Loucy (cell line): Measurements from ENCODE around the gene GOLGA7B.
"Not testable (repeated sequence)": the region's sequence is repeated elsewhere in the genome, so short reads cannot be mapped to it uniquely, and the experiment has no call there.

Source experiments
- H2AFZ ChIP-seq: fragments of 200-600 bp; sonication (generic); 2 replicates; pipeline ENCODE4 v1.6.0; 2016; ENCODE audit warnings: antibody characterized with exemption, mild to moderate bottlenecking, low read length, moderate library complexity
- H3F3A ChIP-seq: fragments of 200-600 bp; 2 replicates; pipeline ENCODE4 v1.6.0; 2016; ENCODE audit warnings: antibody characterized with exemption, low read depth, mild to moderate bottlenecking
- H3K27me3 ChIP-seq: fragments of 200-600 bp; sonication (generic); 2 replicates; pipeline ENCODE4 v1.6.1; 2014; ENCODE audit warnings: low read length, mild to moderate bottlenecking; ENCODE audit not compliant: insufficient read depth, poor library complexity, severe bottlenecking
- H3K36me3 ChIP-seq: fragments of 200-600 bp; sonication (generic); 2 replicates; pipeline ENCODE4 v1.6.1; 2016; ENCODE audit warnings: low read length; ENCODE audit not compliant: insufficient read depth
- H3K4me1 ChIP-seq: fragments of 200-600 bp; sonication (generic); 2 replicates; pipeline ENCODE4 v1.5.1; 2014; ENCODE audit warnings: low read length, mild to moderate bottlenecking; ENCODE audit not compliant: insufficient read depth, poor library complexity, severe bottlenecking
- H3K4me2 ChIP-seq: fragments of 200-600 bp; sonication (generic); 2 replicates; pipeline ENCODE4 v1.6.0; 2014; ENCODE audit warnings: antibody characterized with exemption, low read length, low read depth, mild to moderate bottlenecking; ENCODE audit not compliant: poor library complexity, severe bottlenecking
- H3K4me3 ChIP-seq: fragments of 200-600 bp; sonication (generic); 2 replicates; pipeline ENCODE4 v1.5.1; 2014; ENCODE audit warnings: low read length, mild to moderate bottlenecking, mixed read lengths; ENCODE audit not compliant: poor library complexity, severe bottlenecking
- H3K79me2 ChIP-seq: fragments of 200-600 bp; sonication (generic); 2 replicates; pipeline ENCODE4 v1.6.1; 2014; ENCODE audit warnings: low read length; ENCODE audit not compliant: insufficient read depth
- H3K9ac ChIP-seq: fragments of 200-600 bp; sonication (generic); 2 replicates; pipeline ENCODE4 v1.6.0; 2014; ENCODE audit warnings: mild to moderate bottlenecking, low read depth, low read length, moderate library complexity; ENCODE audit not compliant: poor library complexity, severe bottlenecking
- H3K9me2 ChIP-seq: fragments of 200-600 bp; sonication (generic); replicated peaks from 2 replicates; pipeline ENCODE4 v1.6.1; 2016; ENCODE audit warnings: low read depth, low read length, mixed read lengths
- H3K9me3 ChIP-seq: fragments of 200-600 bp; sonication (generic); 2 replicates; pipeline ENCODE4 v1.6.1; 2014; ENCODE audit warnings: mild to moderate bottlenecking, antibody characterized with exemption, low read length, low read depth; ENCODE audit not compliant: insufficient read depth
- H4K20me1 ChIP-seq: fragments of 200-600 bp; sonication (generic); 2 replicates; pipeline ENCODE4 v1.6.0; 2014; ENCODE audit warnings: antibody characterized with exemption, low read length, mild to moderate bottlenecking; ENCODE audit not compliant: insufficient read depth, poor library complexity, severe bottlenecking
- EZH2phosphoT487 ChIP-seq: fragments of 200-600 bp; IDR thresholded peaks from 2 replicates; pipeline ENCODE4 v1.6.1; 2018; ENCODE audit warnings: antibody characterized with exemption, mild to moderate bottlenecking, moderate library complexity, borderline replicate concordance
- TF ChIP-seq, protein P1 (sequence below): fragments of 200-600 bp; sonication (generic); conservative IDR thresholded peaks from 2 replicates; pipeline ENCODE4 v1.5.1; 2014; ENCODE audit warnings: mild to moderate bottlenecking, antibody characterized with exemption, low read length

The GOLGA7B gene

GRCh38 chr10:97831259-97831658 lies 18.4 kb upstream of the GOLGA7B start:
- Histone ChIP-seq H3K9ac (no peak overlapping the region), H3K79me2 (no peaks in the 10 kb centered on the region), H3K4me3 (no peak overlapping the region), H3K4me1 (no peaks in the 10 kb centered on the region), H3K36me3 (no peaks in the 10 kb centered on the region), H3K27me3 (no peaks in the 10 kb centered on the region), H3K9me3 (no peaks in the 10 kb centered on the region), H3K9me2 (no peaks in the 10 kb centered on the region), H3K4me2 (no peak overlapping the region), H4K20me1 (no peaks in the 10 kb centered on the region), H2AFZ (no peak overlapping the region), H3F3A (no peaks in the 10 kb centered on the region)
- TF ChIP-seq, protein P1, sequence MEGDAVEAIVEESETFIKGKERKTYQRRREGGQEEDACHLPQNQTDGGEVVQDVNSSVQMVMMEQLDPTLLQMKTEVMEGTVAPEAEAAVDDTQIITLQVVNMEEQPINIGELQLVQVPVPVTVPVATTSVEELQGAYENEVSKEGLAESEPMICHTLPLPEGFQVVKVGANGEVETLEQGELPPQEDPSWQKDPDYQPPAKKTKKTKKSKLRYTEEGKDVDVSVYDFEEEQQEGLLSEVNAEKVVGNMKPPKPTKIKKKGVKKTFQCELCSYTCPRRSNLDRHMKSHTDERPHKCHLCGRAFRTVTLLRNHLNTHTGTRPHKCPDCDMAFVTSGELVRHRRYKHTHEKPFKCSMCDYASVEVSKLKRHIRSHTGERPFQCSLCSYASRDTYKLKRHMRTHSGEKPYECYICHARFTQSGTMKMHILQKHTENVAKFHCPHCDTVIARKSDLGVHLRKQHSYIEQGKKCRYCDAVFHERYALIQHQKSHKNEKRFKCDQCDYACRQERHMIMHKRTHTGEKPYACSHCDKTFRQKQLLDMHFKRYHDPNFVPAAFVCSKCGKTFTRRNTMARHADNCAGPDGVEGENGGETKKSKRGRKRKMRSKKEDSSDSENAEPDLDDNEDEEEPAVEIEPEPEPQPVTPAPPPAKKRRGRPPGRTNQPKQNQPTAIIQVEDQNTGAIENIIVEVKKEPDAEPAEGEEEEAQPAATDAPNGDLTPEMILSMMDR = no peak
- TF ChIP-seq EZH2phosphoT487 = no peak

GRCh38 chr10:97836446-97836845 lies 13.2 kb upstream of the GOLGA7B start:
- H3K9me2 ChIP-seq = no peaks in the 10 kb centered on the region
- no peaks in the 10 kb centered on the region for H3K9me3 ChIP-seq
- H4K20me1 ChIP-seq = no peaks in the 10 kb centered on the region
- no peak overlapping the region for H3K4me3 ChIP-seq
- no peaks in the 10 kb centered on the region for H3K27me3 ChIP-seq
- TF ChIP-seq EZH2phosphoT487 = no peak
- TF ChIP-seq, protein P1 = no peak
- no peaks in the 10 kb centered on the region for H3F3A ChIP-seq
- no peaks in the 10 kb centered on the region for H3K4me1 ChIP-seq
- no peak overlapping the region for H3K4me2 ChIP-seq
- H3K36me3 ChIP-seq = no peaks in the 10 kb centered on the region
- H2AFZ ChIP-seq = no peak overlapping the region
- H3K9ac ChIP-seq = no peak overlapping the region
- H3K79me2 ChIP-seq = no peaks in the 10 kb centered on the region

- Histone ChIP-seq H4K20me1 (no peaks in the 10 kb centered on the region), H3K4me2 (no peak overlapping the region), H3K4me1 (no peaks in the 10 kb centered on the region), H3K9me2 (no peaks in the 10 kb centered on the region), H3K9ac (no peak overlapping the region), H3K9me3 (no peaks in the 10 kb centered on the region), H3K4me3 (no peak overlapping the region), H3F3A (no peaks in the 10 kb centered on the region), H3K79me2 (no peaks in the 10 kb centered on the region), H2AFZ (no peak overlapping the region), H3K27me3 (no peaks in the 10 kb centered on the region), H3K36me3 (no peaks in the 10 kb centered on the region)
- no peak for TF ChIP-seq EZH2phosphoT487
- TF ChIP-seq, protein P1 = no peak
Measured at GRCh38 chr10:97838091-97838490, 11.6 kb upstream of the GOLGA7B start.

GRCh38 chr10:97841166-97841565 lies 8.5 kb upstream of the GOLGA7B start:
- H3K9me2 ChIP-seq, H3K9ac ChIP-seq, H3K9me3 ChIP-seq, H3K4me3 ChIP-seq, H3K4me2 ChIP-seq, H3K79me2 ChIP-seq, H3K4me1 ChIP-seq, H3K27me3 ChIP-seq, H2AFZ ChIP-seq, H3K36me3 ChIP-seq, H4K20me1 ChIP-seq, H3F3A ChIP-seq: not testable (repeated sequence)

DNA sequence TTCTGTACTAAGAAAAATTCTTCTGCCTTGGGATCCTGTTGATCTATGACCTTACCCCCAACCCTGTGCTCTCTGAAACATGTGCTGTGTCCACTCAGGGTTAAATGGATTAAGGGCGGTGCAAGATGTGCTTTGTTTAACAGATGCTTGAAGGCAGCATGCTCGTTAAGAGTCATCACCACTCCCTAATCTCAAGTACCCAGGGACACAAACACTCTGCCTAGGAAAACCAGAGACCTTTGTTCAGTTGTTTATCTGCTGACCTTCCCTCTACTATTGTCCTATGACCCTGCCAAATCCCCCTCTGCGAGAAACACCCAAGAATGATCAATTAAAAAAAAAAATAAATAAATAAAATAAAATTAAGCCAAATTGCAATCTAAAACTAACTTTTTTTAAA lies 7.5 kb upstream of the GOLGA7B start:
- H3K9me3 ChIP-seq, H3K4me2 ChIP-seq, H3K36me3 ChIP-seq, H2AFZ ChIP-seq, H3F3A ChIP-seq, H3K9ac ChIP-seq, H3K27me3 ChIP-seq, H4K20me1 ChIP-seq, H3K79me2 ChIP-seq, H3K4me3 ChIP-seq, H3K4me1 ChIP-seq, H3K9me2 ChIP-seq: not testable (repeated sequence)
